ENCODE measurements around the gene SORCS3. TPM values are rescaled to one million over a fixed set of nuclear protein-coding genes. Genes with fewer than 3 reads are reported as not detected.

SORCS3 gene
- total RNA-seq, 1 donor from 2014 or later = not detected

- Histone ChIP-seq H3K27ac (no peak overlapping the region), H3K9me3 (no peaks in the 10 kb centered on the region), H3K36me3 (no peaks in the 10 kb centered on the region), H3K27me3 (no peaks in the 10 kb centered on the region), H3K4me3 (no peak overlapping the region), H3K4me1 (no peaks in the 10 kb centered on the region)
- DNase-seq = no peak
- no peak for ATAC-seq
- no peak for TF ChIP-seq CTCF (IDR thresholded peaks at IDR 0.05)
- intact Hi-C loops (cut with DNase I) = no loop called here
Observed at GRCh38 chr10:104908581-104908980, 267.5 kb downstream of the SORCS3 start.

GRCh38 chr10:104910712-104911111, 269.6 kb downstream of the SORCS3 start:
- Histone ChIP-seq H3K27ac (no peak overlapping the region), H3K36me3 (no peaks in the 10 kb centered on the region), H3K27me3 (no peaks in the 10 kb centered on the region), H3K9me3 (no peaks in the 10 kb centered on the region), H3K4me1 (no peaks in the 10 kb centered on the region), H3K4me3 (no peak overlapping the region)
- intact Hi-C loops (cut with DNase I) = no loop called here
- DNase-seq (no peak), ATAC-seq (no peak)
- TF ChIP-seq CTCF (IDR thresholded peaks at IDR 0.05) = no peak

GRCh38 chr10:104913390-104913789, 272.3 kb downstream of the SORCS3 start:
- DNase-seq (no peak), ATAC-seq (no peak)
- Histone ChIP-seq H3K9me3 (no peaks in the 10 kb centered on the region), H3K27ac (no peak overlapping the region), H3K27me3 (no peaks in the 10 kb centered on the region), H3K4me3 (no peak overlapping the region), H3K4me1 (no peaks in the 10 kb centered on the region), H3K36me3 (no peaks in the 10 kb centered on the region)
- no peak for TF ChIP-seq CTCF (IDR thresholded peaks at IDR 0.05)
- intact Hi-C loops (cut with DNase I) = no loop called here

GRCh38 chr10:104920476-104920875, 279.4 kb downstream of the SORCS3 start:
- no peaks in the 10 kb centered on the region for H3K27me3 ChIP-seq
- TF ChIP-seq CTCF (IDR thresholded peaks at IDR 0.05) = no peak
- H3K9me3 ChIP-seq = no peaks in the 10 kb centered on the region
- H3K4me3 ChIP-seq = no peak overlapping the region
- no peaks in the 10 kb centered on the region for H3K4me1 ChIP-seq
- intact Hi-C loops (cut with DNase I) = no loop called here
- DNase-seq (no peak), ATAC-seq (no peak)
- H3K36me3 ChIP-seq = no peaks in the 10 kb centered on the region
- H3K27ac ChIP-seq = no peak overlapping the region

- Histone ChIP-seq H3K27me3 (no peaks in the 10 kb centered on the region), H3K36me3 (no peaks in the 10 kb centered on the region), H3K9me3 (no peaks in the 10 kb centered on the region), H3K27ac (no peak overlapping the region), H3K4me1 (no peaks in the 10 kb centered on the region), H3K4me3 (no peak overlapping the region)
- DNase-seq (no peak), ATAC-seq (no peak)
- intact Hi-C loops (cut with DNase I) = no loop called here
- no peak for TF ChIP-seq CTCF (IDR thresholded peaks at IDR 0.05)
Observed at GRCh38 chr10:104921763-104922162, 280.7 kb downstream of the SORCS3 start.

- Histone ChIP-seq H3K4me3 (no peak overlapping the region), H3K27me3 (no peaks in the 10 kb centered on the region), H3K9me3 (no peaks in the 10 kb centered on the region), H3K4me1 (no peaks in the 10 kb centered on the region), H3K36me3 (no peaks in the 10 kb centered on the region), H3K27ac (no peak overlapping the region)
- DNase-seq (no peak), ATAC-seq (no peak)
- no peak for TF ChIP-seq CTCF (IDR thresholded peaks at IDR 0.05)
- intact Hi-C loops (cut with DNase I) = no loop called here
Observed at GRCh38 chr10:104922810-104923209, 281.7 kb downstream of the SORCS3 start.
